Dermis blood vessel endothelial cell (primary cell): Measurements from ENCODE around the gene ABCA13. TPM values are rescaled to one million over a fixed set of nuclear protein-coding genes. Genes with fewer than 3 reads are reported as not detected.
"Not testable (repeated sequence)": the region's sequence is repeated elsewhere in the genome, so short reads cannot be mapped to it uniquely, and the experiment has no call there.

Experiments
- DNase-seq: peaks from one replicate; pipeline ENCODE4 v3.0.0; 2010
- total RNA-seq: library from RNA; depleted of rRNA; stranded (reverse); fragments of >200 nt; gene quantifications from 2 replicates; pipeline ENCODE4 v1.2.3, GENCODE V29; 2014

The ABCA13 gene
- under 0.01 TPM in 1 of 2 replicates, not detected in the other for total RNA-seq

GRCh38 chr7:48171202-48171601 is at the start of gene ABCA13:
TSS of gene ABCA13 (plus strand) at chr7:48171458. CDS start at chr7:48171484, 26 bp downstream.
- DNase-seq = no peak

- no peak for DNase-seq
Measured at GRCh38 chr7:48126037-48126436, 45.2 kb upstream of the ABCA13 start.

- DNase-seq = no peak
Measured at GRCh38 chr7:48130658-48131108, 40.6 kb upstream of the ABCA13 start.

GRCh38 chr7:48132792-48133191 is 38.5 kb upstream of the ABCA13 start:
- no peak for DNase-seq

GRCh38 chr7:48139459-48139858 is 31.8 kb upstream of the ABCA13 start:
- DNase-seq = peak; percentile 47

GRCh38 chr7:48140001-48140681 is 31.1 kb upstream of the ABCA13 start:
- peak; percentile 83 for DNase-seq

- no peak for DNase-seq
Measured at GRCh38 chr7:48141521-48141920, 29.7 kb upstream of the ABCA13 start.

- peak; percentile 69 for DNase-seq
Measured at GRCh38 chr7:48144291-48144768, 26.9 kb upstream of the ABCA13 start.

- no peak for DNase-seq
Measured at GRCh38 chr7:48147078-48147591, 24.1 kb upstream of the ABCA13 start.

GRCh38 chr7:48147690-48148089 is 23.6 kb upstream of the ABCA13 start:
- DNase-seq = not testable (repeated sequence)

GRCh38 chr7:48148311-48148710 is 22.9 kb upstream of the ABCA13 start:
- no peak for DNase-seq

GRCh38 chr7:48149058-48149457 is 22.2 kb upstream of the ABCA13 start:
- no peak for DNase-seq

GRCh38 chr7:48150086-48150485 is 21.2 kb upstream of the ABCA13 start:
- no peak for DNase-seq

GRCh38 chr7:48154792-48155413 is 16.4 kb upstream of the ABCA13 start:
- DNase-seq = peak; percentile 74

GRCh38 chr7:48158404-48158803 is 12.9 kb upstream of the ABCA13 start:
- DNase-seq = no peak

- no peak for DNase-seq
Measured at GRCh38 chr7:48161407-48162125, 9.7 kb upstream of the ABCA13 start.

- DNase-seq = no peak
Measured at GRCh38 chr7:48165157-48165556, 6.1 kb upstream of the ABCA13 start.

GRCh38 chr7:48168159-48168558 is 3.1 kb upstream of the ABCA13 start:
- peak; percentile 65 for DNase-seq

- no peak for DNase-seq
Measured at GRCh38 chr7:48170506-48170905, 752 bp upstream of the ABCA13 start.

GRCh38 chr7:48173313-48173712 is 2.1 kb downstream of the ABCA13 start:
- no peak for DNase-seq

- peak; percentile 41 for DNase-seq
Measured at GRCh38 chr7:48173756-48174382, 2.6 kb downstream of the ABCA13 start.

- DNase-seq = no peak
Measured at GRCh38 chr7:48175019-48175418, 3.8 kb downstream of the ABCA13 start.
